MM.1S (cell line): ENCODE measurements around the gene MLXIPL.

Experiments used
- DNase-seq: peaks from one replicate; pipeline ENCODE4 v3.0.0-alpha.2; 2015
- H2AFZ ChIP-seq: fragments of 300-600 bp; sonication (generic); 2 replicates; pipeline ENCODE4 v1.6.0; 2016; ENCODE audit warnings: antibody characterized with exemption, low read length
- H3F3A ChIP-seq: fragments of 300-600 bp; sonication (generic); 2 replicates; pipeline ENCODE4 v1.6.1; 2016; ENCODE audit warnings: mild to moderate bottlenecking, antibody characterized with exemption, low read length, moderate library complexity, mixed read lengths; ENCODE audit not compliant: insufficient read depth
- H3K27ac ChIP-seq: fragments of 300-600 bp; sonication (generic); 2 replicates; pipeline ENCODE4 v1.5.1; 2016; ENCODE audit warnings: mild to moderate bottlenecking, low read length
- H3K27me3 ChIP-seq: fragments of 300-600 bp; sonication (generic); replicated peaks from 2 replicates; pipeline ENCODE4 v1.6.0; 2016; ENCODE audit warnings: low read length; ENCODE audit not compliant: insufficient read depth
- H3K36me3 ChIP-seq: fragments of 300-600 bp; sonication (generic); replicated peaks from 2 replicates; pipeline ENCODE4 v1.6.1; 2016; ENCODE audit warnings: mild to moderate bottlenecking, low read length, mixed read lengths; ENCODE audit not compliant: insufficient read depth
- H3K4me1 ChIP-seq: fragments of 300-600 bp; sonication (generic); 2 replicates; pipeline ENCODE4 v1.6.1; 2016; ENCODE audit warnings: low read length, mixed read lengths
- H3K4me2 ChIP-seq: fragments of 300-600 bp; sonication (generic); 2 replicates; pipeline ENCODE4 v1.6.0; 2016; ENCODE audit warnings: low read depth, low read length
- H3K4me3 ChIP-seq: fragments of 300-600 bp; sonication (generic); 2 replicates; pipeline ENCODE4 v1.5.1; 2016; ENCODE audit warnings: low read length, mixed read lengths
- H3K79me2 ChIP-seq: fragments of 300-600 bp; sonication (generic); 2 replicates; pipeline ENCODE4 v1.6.1; 2016; ENCODE audit warnings: mixed run types, low read length, mixed read lengths
- H3K9ac ChIP-seq: fragments of 300-600 bp; sonication (generic); 2 replicates; pipeline ENCODE4 v1.6.1; 2016; ENCODE audit warnings: low read length, mixed read lengths
- H3K9me2 ChIP-seq: fragments of 300-600 bp; sonication (generic); replicated peaks from 2 replicates; pipeline ENCODE4 v1.6.1; 2016; ENCODE audit warnings: mild to moderate bottlenecking, low read length, mixed read lengths; ENCODE audit not compliant: insufficient read depth
- H3K9me3 ChIP-seq: fragments of 300-600 bp; sonication (generic); replicated peaks from 2 replicates; pipeline ENCODE4 v1.6.1; 2016; ENCODE audit warnings: mild to moderate bottlenecking, low read length, mixed read lengths; ENCODE audit not compliant: insufficient read depth
- H4K20me1 ChIP-seq: fragments of 300-600 bp; sonication (generic); 2 replicates; pipeline ENCODE4 v1.6.1; 2016; ENCODE audit warnings: mild to moderate bottlenecking, low read length, moderate library complexity, mixed read lengths; ENCODE audit not compliant: insufficient read depth
- EZH2 ChIP-seq: fragments of 300-600 bp; sonication (generic); optimal IDR thresholded peaks from 2 replicates; pipeline ENCODE3; 2017; ENCODE audit warnings: low read depth, mild to moderate bottlenecking, antibody characterized with exemption, low read length, mixed read lengths
- EZH2phosphoT487 ChIP-seq: fragments of 300-600 bp; sonication (generic); IDR thresholded peaks from 2 replicates; pipeline ENCODE4 v1.6.1; 2018; ENCODE audit warnings: antibody characterized with exemption, low read length
- TF ChIP-seq, protein P1 (sequence below): fragments of 300-600 bp; sonication (generic); IDR thresholded peaks from 2 replicates; pipeline ENCODE4 v1.5.1; 2016; ENCODE audit warnings: antibody characterized with exemption, low read length, mixed read lengths

MLXIPL gene

DNA sequence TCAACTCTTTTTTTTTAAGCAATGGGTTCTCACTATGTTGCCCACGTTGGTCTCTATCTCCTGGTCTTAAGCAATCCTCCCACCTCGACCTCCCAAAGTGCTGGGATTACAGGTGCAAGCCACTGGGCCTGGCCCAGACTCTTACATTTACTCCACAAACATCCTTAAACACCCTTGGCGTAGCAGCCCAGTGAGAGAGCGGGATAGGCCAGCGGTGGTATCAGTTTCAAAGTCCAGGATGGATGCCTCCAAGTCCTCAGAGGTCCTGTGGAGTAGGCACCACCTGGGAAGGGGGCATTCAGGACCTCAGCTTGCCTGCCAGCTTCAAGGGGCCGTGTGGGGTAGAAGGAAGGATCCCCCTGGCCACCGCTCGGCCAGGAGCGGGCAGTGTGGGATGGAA is 25.3 kb upstream of the MLXIPL start:
- H3K4me2 ChIP-seq: no peak overlapping the region
- H3K9ac ChIP-seq: no peak overlapping the region
- TF ChIP-seq EZH2 (no peak), EZH2phosphoT487 (no peak)
- TF ChIP-seq, protein P1, sequence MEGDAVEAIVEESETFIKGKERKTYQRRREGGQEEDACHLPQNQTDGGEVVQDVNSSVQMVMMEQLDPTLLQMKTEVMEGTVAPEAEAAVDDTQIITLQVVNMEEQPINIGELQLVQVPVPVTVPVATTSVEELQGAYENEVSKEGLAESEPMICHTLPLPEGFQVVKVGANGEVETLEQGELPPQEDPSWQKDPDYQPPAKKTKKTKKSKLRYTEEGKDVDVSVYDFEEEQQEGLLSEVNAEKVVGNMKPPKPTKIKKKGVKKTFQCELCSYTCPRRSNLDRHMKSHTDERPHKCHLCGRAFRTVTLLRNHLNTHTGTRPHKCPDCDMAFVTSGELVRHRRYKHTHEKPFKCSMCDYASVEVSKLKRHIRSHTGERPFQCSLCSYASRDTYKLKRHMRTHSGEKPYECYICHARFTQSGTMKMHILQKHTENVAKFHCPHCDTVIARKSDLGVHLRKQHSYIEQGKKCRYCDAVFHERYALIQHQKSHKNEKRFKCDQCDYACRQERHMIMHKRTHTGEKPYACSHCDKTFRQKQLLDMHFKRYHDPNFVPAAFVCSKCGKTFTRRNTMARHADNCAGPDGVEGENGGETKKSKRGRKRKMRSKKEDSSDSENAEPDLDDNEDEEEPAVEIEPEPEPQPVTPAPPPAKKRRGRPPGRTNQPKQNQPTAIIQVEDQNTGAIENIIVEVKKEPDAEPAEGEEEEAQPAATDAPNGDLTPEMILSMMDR: no peak
- H3K4me3 ChIP-seq: no peak overlapping the region
- no peak overlapping the region for H2AFZ ChIP-seq
- H3K36me3 ChIP-seq: no peaks in the 10 kb centered on the region
- no peaks in the 10 kb centered on the region for H3K9me3 ChIP-seq
- H3K79me2 ChIP-seq: no peaks in the 10 kb centered on the region
- no peak overlapping the region for H3K27ac ChIP-seq
- no peaks in the 10 kb centered on the region for H4K20me1 ChIP-seq
- no peaks in the 10 kb centered on the region for H3K4me1 ChIP-seq
- H3F3A ChIP-seq: no peaks in the 10 kb centered on the region
- H3K27me3 ChIP-seq: peaks cover 60% of the 10 kb centered on the region
- no peak for DNase-seq
- H3K9me2 ChIP-seq: no peaks in the 10 kb centered on the region

DNA sequence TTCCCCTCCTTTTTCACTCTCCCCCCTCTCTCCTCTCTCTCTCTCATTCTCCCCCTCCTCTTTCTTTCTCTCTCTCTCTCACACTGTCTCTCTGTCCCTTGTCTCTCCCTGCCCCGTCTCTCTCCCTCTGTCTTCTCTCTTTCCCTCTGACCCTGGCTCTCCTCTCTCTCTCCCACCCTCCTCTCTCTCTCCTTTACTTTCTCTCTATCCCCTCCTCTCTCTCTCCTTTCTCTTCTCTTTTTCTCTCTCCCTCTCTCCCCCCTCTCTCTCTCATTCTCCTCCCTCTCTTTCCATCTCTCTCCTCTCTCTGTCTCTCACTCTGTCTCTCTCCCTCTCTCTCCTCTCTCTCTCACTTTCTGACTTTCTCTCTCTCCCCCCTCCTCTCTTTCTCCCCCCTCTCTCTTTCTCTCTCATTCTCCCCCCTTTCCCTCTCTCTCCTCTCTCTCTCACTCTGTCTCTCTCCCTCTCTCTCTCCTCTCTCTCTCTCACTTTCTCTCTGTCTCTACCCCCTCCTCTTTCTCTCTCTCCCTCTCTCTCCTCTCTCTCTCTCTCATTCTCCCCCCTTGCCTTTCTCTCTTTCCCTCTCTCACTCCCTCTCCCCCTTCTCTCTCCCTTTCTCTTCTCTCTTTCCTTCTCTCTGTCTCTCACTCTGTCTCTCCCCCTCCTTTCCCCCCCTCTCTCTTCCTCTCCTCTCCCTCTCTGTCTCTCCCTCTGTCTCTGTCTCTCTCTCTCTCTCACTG is 24.4 kb upstream of the MLXIPL start:
- H3K9me2 ChIP-seq: no peaks in the 10 kb centered on the region
- H3K79me2 ChIP-seq: no peaks in the 10 kb centered on the region
- H3K4me1 ChIP-seq: no peaks in the 10 kb centered on the region
- H4K20me1 ChIP-seq: no peaks in the 10 kb centered on the region
- TF ChIP-seq EZH2: no peak
- TF ChIP-seq, protein P1: no peak
- TF ChIP-seq EZH2phosphoT487: no peak
- H3K27ac ChIP-seq: no peak overlapping the region
- H3K9me3 ChIP-seq: no peaks in the 10 kb centered on the region
- H3K27me3 ChIP-seq: peaks cover 64% of the 10 kb centered on the region
- H3K36me3 ChIP-seq: no peaks in the 10 kb centered on the region
- H3K4me2 ChIP-seq: peak overlapping the region; percentile 95; the same call in 1 of the 2 replicates
- H3K4me3 ChIP-seq: peak overlapping the region; percentile 56
- H3F3A ChIP-seq: no peaks in the 10 kb centered on the region
- no peak for DNase-seq
- no peak overlapping the region for H2AFZ ChIP-seq
- H3K9ac ChIP-seq: no peak overlapping the region

DNA sequence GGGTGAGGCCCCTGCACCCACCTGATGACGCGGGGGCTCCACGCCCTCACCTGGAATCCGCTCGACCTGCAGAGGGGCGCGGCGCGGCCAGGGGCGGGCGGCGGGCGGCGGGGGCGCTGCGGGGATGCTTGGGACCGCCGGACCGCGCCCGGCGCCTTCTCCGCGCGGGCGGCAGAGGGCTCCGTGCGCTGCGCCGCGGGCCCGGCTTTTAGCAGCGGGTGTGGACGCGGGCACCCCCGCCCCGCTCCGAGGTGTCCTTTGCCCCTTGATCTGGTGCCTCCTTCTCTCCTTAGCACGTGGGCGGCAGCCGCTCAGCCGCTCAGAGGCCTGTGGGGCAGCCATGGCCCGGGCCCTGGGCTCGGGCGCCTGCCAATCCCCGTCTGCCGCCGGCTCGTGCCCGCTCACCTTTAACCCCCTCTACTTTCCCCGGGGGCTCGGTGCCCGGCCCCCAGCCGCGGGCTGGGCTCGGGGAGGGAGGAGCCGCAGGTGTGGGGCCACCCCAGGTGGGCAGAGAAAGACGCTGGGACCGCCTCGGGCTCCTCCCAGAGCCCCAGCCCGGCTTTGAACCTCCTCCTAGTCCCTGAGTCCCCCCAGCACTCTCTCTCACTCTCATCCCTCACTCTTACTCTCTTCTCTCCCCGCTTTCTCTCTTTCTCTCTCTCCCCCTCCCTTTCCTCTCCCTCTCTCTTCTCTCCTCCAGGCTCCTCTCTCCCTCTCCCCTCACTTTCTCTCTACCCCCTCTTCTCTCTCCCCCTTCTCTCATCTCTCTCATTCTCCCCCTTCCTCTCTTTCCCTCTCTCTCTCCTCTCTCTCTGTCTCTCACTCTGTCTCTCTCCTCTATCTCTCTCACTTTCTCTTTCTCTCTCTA is 23.6 kb upstream of the MLXIPL start:
- Histone ChIP-seq H3K36me3 (no peaks in the 10 kb centered on the region), H3K4me3 (peak overlapping the region; percentile 56), H4K20me1 (no peaks in the 10 kb centered on the region), H3K4me2 (peak overlapping the region; percentile 95), H3K9ac (peak overlapping the region; percentile 13; the same call in 1 of the 2 replicates), H3K27me3 (peaks cover 70% of the 10 kb centered on the region), H3K9me3 (no peaks in the 10 kb centered on the region), H3K27ac (no peak overlapping the region), H3K9me2 (no peaks in the 10 kb centered on the region), H3F3A (no peaks in the 10 kb centered on the region), H3K4me1 (no peaks in the 10 kb centered on the region), H3K79me2 (no peaks in the 10 kb centered on the region), H2AFZ (peak overlapping the region; percentile 85)
- no peak for DNase-seq
- TF ChIP-seq EZH2: no peak
- TF ChIP-seq, protein P1: no peak
- TF ChIP-seq EZH2phosphoT487: no peak
